HFF-Myc (cell line): Measurements from ENCODE around the gene ARHGEF19.

ENCODE experiments used
- DNase-seq: peaks from one replicate; pipeline ENCODE4 v3.0.0-alpha.2; 2011; ENCODE audit warnings: low read depth; ENCODE audit errors: extremely low read depth
- H3K4me3 ChIP-seq: replicated peaks from 2 replicates; pipeline ENCODE4 v1.5.1; 2011; ENCODE audit warnings: low read depth, mild to moderate bottlenecking, control low read depth, low read length
- CTCF ChIP-seq: IDR thresholded peaks from 2 replicates; pipeline ENCODE4 v1.5.1; 2012; ENCODE audit warnings: mild to moderate bottlenecking, low read depth, low read length, control low read depth; ENCODE audit errors: missing control alignments

Gene ARHGEF19

DNA sequence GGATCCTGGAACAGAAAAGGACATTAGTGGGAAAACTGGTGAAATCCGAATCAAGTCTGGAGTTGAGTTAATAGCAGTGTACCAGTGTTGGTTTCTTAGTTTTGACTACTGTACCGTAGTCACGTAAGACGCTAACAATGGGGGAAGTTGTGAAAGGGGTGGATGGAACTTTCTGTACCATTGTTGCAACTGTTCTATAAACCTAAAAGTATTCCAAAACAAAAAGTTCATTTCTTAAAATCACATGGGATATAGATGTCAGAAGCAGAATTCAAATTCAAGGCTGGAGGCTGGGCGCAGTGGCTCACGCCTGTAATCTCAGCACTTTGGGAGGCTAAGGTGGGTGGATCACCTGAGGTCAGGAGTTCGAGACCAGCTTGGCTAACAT lies 16.9 kb downstream of the ARHGEF19 start:
- TF ChIP-seq CTCF, result no peak
- DNase-seq, result no peak
- no peak overlapping the region for H3K4me3 ChIP-seq

DNA sequence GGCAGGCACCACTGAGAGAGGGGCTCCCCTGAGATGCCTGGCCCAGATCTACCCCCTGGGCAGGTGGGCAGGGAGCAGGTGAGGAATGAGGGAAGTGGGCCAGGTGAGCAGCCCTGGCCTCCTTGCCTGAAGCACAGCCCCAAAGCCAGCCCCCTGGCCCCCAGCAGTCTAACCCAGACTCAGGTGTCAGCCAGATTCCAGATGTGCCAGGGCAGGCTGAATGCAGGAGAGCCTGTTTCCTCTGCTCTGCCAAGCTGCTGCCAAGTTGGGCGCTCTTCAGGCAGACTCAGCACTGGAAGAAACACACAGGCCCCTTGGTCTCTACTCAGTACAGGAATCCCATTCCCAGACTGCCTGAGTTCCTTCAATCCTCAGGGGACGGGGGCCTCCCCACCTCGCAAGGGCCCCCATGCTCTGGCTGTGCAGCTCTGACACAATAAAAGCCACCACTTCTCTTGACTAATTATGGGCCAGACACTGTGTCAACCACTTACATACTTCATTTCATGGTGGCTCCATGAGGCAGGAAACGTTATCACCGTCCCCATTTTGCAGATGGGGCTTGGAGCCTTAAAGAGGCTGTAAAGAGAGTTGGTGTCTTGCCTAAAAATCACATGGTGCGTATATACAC lies 20.4 kb downstream of the ARHGEF19 start:
- no peak for DNase-seq
- TF ChIP-seq CTCF, result no peak
- H3K4me3 ChIP-seq, result no peak overlapping the region

DNA sequence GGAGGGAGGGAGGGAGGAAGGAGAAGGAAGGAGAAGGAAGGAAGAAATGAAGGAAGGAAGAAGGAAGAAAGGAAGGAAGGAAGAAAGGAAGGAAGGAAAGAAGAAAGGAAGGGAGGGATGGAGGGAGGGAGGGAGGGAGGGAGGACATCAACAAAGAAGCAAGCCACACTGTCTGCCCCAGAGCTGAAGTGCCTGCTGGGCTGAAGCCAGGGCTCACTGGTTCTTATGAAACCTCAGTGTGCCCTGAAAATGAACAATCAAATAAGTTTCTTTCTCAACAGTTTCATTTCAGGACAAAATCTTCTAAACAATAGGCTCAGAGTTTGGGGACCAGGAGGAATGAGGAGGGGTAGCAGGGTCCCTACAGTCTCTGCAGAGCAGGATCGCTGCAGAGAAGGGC lies 21.1 kb downstream of the ARHGEF19 start:
- no peak for DNase-seq
- H3K4me3 ChIP-seq, result no peak overlapping the region
- no peak for TF ChIP-seq CTCF

GRCh38 chr1:16189921-16190621 lies 22.4 kb downstream of the ARHGEF19 start:
- H3K4me3 ChIP-seq, result no peak overlapping the region
- no peak for DNase-seq
- TF ChIP-seq CTCF, result no peak

GRCh38 chr1:16189003-16189402 lies 23.4 kb downstream of the ARHGEF19 start:
- DNase-seq, result no peak
- H3K4me3 ChIP-seq, result no peak overlapping the region
- no peak for TF ChIP-seq CTCF

DNA sequence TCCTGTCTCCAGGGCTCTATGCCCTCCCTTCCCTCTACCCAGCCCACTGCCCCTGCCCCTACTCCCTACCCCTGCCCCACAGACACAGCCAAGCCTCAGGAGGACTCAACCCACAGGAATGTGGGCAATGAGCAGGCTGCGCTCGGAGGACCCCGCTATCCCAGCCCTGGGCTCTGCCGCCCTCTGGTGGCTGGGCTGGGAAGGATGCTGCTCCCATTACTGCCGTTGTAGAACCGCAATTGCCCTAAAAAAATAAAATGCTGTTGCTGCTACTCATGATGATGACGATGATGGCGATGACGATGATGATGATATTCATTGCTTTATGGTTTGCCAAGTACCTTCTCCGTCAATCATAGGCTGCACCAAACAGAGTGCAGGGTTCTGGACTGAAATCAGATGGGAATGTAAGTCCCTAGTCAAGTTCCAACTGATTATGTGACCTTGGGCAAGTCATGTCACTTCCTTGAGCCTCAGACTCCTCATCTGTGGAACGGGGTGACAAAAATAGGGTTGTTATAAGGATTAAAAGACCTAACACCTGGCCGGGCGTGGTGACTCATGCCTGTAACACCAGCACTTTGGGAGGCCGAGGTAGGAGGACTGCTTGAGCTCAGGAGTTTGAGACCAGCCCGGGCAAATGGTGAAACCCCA lies 24.6 kb downstream of the ARHGEF19 start:
- no peak overlapping the region for H3K4me3 ChIP-seq
- peak; percentile 64 for DNase-seq
- TF ChIP-seq CTCF, result peak; percentile 97
